ENCODE measurements around the gene MYBBP1A. TPM values are rescaled to one million over a fixed set of nuclear protein-coding genes. Genes with fewer than 3 reads are reported as not detected.

The MYBBP1A gene
- total RNA-seq, 1 donor from 2014 or later, result 92.0 TPM

DNA sequence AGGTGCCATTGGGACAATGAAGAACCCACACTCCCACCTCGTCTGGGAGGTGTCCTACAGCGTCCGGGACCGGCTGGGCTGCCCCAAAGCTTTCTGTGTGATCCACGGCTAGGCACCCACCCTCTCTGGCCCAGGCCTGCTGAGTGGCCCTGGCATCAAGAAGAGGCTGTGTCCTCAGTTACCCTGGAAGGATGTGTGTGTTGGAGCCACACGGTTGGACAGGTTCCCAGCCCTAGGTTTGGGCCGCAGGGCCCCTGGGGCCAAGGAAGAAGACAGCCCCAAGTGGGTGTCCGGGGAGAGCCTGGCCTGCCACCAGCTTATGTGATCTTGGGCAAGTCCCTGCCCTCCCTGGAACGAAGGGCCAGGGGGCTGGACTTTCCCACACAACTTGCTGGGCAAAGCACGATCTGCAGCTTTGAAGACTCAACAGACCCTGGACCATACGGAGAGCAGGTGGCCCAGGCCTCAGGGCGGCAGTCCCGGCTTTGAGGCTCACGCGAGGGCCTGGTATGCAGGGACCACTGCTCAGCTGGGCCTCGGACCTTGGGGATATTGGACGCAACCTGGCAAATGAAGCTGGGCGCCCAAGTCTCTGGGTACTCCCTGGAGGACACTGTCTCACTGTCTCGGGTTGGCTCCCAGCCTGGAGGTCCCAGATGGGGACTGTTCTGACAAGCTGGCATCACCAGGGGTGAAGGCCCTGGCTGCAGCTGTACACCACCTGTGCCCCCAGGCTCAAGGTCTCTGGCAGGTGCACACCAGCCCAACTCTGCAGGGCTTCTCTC lies 17.5 kb downstream of the MYBBP1A start:
- no peak for DNase-seq (ENCODE audit: low read depth)
- TF ChIP-seq, protein P1, sequence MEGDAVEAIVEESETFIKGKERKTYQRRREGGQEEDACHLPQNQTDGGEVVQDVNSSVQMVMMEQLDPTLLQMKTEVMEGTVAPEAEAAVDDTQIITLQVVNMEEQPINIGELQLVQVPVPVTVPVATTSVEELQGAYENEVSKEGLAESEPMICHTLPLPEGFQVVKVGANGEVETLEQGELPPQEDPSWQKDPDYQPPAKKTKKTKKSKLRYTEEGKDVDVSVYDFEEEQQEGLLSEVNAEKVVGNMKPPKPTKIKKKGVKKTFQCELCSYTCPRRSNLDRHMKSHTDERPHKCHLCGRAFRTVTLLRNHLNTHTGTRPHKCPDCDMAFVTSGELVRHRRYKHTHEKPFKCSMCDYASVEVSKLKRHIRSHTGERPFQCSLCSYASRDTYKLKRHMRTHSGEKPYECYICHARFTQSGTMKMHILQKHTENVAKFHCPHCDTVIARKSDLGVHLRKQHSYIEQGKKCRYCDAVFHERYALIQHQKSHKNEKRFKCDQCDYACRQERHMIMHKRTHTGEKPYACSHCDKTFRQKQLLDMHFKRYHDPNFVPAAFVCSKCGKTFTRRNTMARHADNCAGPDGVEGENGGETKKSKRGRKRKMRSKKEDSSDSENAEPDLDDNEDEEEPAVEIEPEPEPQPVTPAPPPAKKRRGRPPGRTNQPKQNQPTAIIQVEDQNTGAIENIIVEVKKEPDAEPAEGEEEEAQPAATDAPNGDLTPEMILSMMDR (IDR thresholded peaks at IDR 0.05; ENCODE audit: insufficient read depth, low read length, poor library complexity, severe bottlenecking), result no peak
- peaks cover 7% of the 10 kb centered on the region for H3K36me3 ChIP-seq (ENCODE audit: control insufficient read depth, insufficient read depth, low read length)

DNA sequence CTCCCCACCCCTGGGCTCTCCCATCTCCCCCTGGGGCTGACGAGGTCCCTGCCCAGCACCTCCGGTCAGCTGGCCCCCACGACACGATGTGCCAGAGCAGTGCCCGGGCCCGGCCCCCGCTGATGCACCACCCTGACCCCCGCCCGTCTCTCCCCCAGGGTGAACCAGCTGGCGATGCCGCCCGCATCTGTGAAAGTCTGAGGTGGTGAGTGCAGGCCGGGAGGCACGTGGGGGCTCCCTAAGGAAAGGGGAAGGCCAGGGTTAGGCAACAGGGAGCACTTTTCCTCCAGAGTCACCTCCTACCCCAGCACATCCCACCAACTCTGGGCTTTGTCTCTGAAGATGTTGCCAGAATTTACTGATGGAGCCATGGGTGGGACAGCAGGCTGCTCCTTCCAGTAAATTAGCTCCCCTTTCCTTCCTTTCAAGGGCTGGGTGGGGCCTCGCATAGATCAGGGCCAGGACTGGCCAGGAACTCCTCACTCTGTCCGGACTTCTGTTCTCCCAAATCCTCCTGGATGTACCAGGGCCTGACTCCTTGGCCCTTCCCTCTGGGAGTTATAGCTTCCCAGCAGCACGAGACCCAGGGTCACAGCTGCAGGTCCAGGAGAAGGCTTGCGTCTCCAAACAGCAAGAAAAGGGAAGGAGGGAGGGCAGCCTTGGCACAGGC lies 18.3 kb downstream of the MYBBP1A start:
- TF ChIP-seq, protein P1 (IDR thresholded peaks at IDR 0.05; ENCODE audit: insufficient read depth, low read length, poor library complexity, severe bottlenecking), result no peak
- DNase-seq (ENCODE audit: low read depth), result no peak
- H3K27me3 ChIP-seq (ENCODE audit: control insufficient read depth, insufficient read depth, low read length), result no peaks in the 10 kb centered on the region
- peaks cover 6% of the 10 kb centered on the region for H3K36me3 ChIP-seq (ENCODE audit: control insufficient read depth, insufficient read depth, low read length)
- no peak overlapping the region for H3K4me3 ChIP-seq (ENCODE audit: low read depth, low read length)

More for the DNA sequence above, 17.5 kb downstream of the MYBBP1A start:
- H3K27me3 ChIP-seq (ENCODE audit: control insufficient read depth, insufficient read depth, low read length), result no peaks in the 10 kb centered on the region
- H3K4me3 ChIP-seq (ENCODE audit: low read depth, low read length), result no peak overlapping the region

- no peak for DNase-seq (ENCODE audit: low read depth)
- TF ChIP-seq, protein P1 (IDR thresholded peaks at IDR 0.05; ENCODE audit: insufficient read depth, low read length, poor library complexity, severe bottlenecking), result no peak
- Histone ChIP-seq H3K36me3 (ENCODE audit: control insufficient read depth, insufficient read depth, low read length) (peaks cover 4% of the 10 kb centered on the region), H3K27me3 (ENCODE audit: control insufficient read depth, insufficient read depth, low read length) (no peaks in the 10 kb centered on the region), H3K4me3 (ENCODE audit: low read depth, low read length) (no peak overlapping the region)
Measured at GRCh38 chr17:4536259-4536741, 18.9 kb downstream of the MYBBP1A start.

- TF ChIP-seq, protein P1 (IDR thresholded peaks at IDR 0.05; ENCODE audit: insufficient read depth, low read length, poor library complexity, severe bottlenecking), result no peak
- Histone ChIP-seq H3K27me3 (ENCODE audit: control insufficient read depth, insufficient read depth, low read length) (no peaks in the 10 kb centered on the region), H3K36me3 (ENCODE audit: control insufficient read depth, insufficient read depth, low read length) (peaks cover 4% of the 10 kb centered on the region), H3K4me3 (ENCODE audit: low read depth, low read length) (no peak overlapping the region)
- DNase-seq (ENCODE audit: low read depth), result no peak
Measured at GRCh38 chr17:4535667-4536258, 19.4 kb downstream of the MYBBP1A start.

DNA sequence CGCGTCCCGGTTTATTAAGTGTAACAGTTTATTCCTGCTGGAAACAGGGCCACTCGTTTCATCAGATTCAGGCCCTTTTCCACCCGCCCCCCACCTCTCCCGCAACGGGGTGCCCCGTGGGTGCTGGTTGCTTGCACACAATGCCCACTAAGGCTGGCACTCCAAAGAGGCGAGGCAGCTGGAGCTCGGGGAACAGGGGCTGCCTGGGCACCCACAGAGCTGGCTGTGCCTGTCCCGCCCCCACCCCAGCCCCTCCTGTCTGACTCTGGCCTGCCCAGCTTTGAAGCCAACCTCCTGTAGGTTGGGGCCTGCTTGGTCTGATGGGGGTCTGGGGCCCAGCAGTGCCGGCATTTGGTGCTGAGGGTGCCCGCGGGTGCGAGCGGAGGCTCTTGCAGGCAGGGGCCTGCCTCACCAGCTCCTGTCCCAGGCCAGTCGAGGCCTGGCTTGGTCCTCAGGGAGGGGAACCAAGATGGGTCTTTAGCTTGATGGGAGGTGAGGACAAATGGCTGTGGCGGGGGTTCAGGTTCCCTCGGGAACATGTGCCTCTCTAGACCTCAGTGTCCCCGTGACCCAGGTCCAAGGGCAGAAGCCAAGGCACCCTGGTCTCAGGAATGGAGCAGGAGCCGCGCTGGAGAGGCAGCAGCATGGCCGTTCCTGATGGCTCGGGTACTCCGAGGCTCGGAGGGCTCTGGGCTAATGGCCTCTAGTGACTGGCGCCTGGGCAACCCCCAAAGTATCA lies 20.1 kb downstream of the MYBBP1A start:
- Histone ChIP-seq H3K4me3 (ENCODE audit: low read depth, low read length) (no peak overlapping the region), H3K36me3 (ENCODE audit: control insufficient read depth, insufficient read depth, low read length) (peaks cover 7% of the 10 kb centered on the region), H3K27me3 (ENCODE audit: control insufficient read depth, insufficient read depth, low read length) (no peaks in the 10 kb centered on the region)
- DNase-seq (ENCODE audit: low read depth), result no peak
- TF ChIP-seq, protein P1 (IDR thresholded peaks at IDR 0.05; ENCODE audit: insufficient read depth, low read length, poor library complexity, severe bottlenecking), result no peak
